ENCODE results near the gene IL18RAP. TPM values are rescaled to one million over a fixed set of nuclear protein-coding genes. Genes with fewer than 3 reads are reported as not detected.

IL18RAP gene
- total RNA-seq, 1 donor from 2014 or later: 4.2 TPM

DNA sequence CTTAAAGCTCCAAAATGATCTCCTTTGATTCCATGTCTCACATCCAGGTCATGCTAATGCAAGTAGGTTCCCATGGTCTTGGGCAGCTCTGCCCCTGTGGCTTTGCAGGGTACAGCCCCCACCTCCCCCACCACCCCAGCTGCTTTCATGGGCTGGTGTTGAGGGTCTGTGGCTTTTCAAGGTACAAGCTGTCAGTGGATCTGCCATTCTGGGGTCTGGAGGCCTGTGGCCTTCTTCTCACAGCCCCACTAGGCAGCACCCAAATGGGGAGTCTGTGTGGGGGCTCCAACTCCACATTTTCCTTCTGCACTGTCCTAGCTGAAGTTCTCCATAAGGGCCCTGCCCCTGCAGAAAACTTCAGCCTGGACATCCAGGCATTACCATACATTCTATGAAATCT is 69.0 kb downstream of the IL18RAP start:
- intact Hi-C loops (cut with micrococcal nuclease): no loop called here

DNA sequence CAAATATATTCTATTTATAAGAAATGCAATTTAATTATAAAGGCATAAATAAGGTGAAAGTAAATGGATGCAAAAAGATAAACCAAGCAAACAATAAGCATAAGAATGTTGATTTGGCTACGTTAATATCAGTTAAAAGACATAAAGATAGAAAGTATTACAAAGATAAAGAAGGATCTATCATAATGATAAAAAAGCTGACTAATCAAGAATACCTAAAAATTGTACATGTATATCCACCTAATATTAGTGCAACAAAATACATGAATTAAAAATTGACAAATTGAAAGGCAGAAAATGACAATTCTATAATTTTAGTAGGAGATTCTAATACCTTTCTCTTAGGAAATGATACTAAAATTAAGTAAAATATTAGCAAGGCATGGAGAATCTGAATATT is 71.6 kb downstream of the IL18RAP start:
- intact Hi-C loops (cut with micrococcal nuclease): no loop called here

DNA sequence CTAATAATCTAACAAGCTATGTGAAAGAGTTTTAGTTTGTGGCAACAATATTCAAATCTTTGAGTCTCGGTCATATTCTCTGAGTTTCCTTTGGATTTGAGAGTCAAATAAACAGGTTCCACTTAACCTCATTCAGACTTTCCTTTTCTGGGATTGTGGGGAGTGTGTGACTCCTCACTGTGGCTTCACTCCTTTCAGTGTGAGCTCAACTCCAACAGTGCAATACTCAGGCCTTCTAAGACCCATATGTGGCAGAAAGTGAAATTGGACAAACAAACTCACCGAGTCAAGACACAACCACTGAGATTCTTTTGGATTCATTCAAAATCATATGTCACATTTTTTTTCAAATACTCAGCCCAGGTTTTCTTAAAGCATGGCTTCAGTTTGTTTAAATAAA is 75.5 kb downstream of the IL18RAP start:
- intact Hi-C loops (cut with micrococcal nuclease): no loop called here

DNA sequence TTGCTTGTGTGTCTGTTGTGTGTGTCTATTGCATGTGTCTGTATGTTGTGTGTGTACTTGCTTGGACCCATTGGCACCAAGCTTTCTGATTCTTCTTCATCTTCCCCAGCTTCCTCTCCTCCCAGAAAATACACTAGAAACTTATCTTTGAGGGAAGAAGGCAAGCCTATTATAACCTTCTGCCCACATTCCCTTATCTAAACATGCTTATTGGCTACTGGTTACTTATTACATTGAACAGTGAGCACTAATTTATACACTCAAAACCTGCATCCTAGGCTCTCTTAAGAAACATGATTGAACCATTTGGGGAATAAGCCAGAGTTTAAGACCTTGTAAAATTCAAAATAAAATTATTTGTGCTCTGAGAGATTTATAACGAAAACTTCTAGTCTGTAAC is 76.6 kb downstream of the IL18RAP start:
- intact Hi-C loops (cut with micrococcal nuclease): no loop called here

Other genes with a start within 250 kb of the IL18RAP start
- gene IL1RL2, start 236.1 kb upstream of the IL18RAP start, total RNA-seq: not detected in 2 replicates
- 2.4 and 3.0 TPM in 2 replicates for gene IL1RL1, start 111.6 kb upstream of the IL18RAP start, total RNA-seq
- 21.3 and 24.3 TPM in 2 replicates for gene IL18R1, start 67.4 kb upstream of the IL18RAP start, total RNA-seq
- gene SLC9A4, start 50.1 kb downstream of the IL18RAP start, total RNA-seq: 0.11 and 0.18 TPM in 2 replicates
- gene SLC9A2, start 196.4 kb downstream of the IL18RAP start, total RNA-seq: 0.07 TPM in 1 of 2 replicates, not detected in the other